ENCODE data around the gene NDUFA6. TPM values are rescaled to one million over a fixed set of nuclear protein-coding genes. Genes with fewer than 3 reads are reported as not detected.
A peak's percentile ranks its signal among the peaks of the same experiment; 100 is the strongest.

The NDUFA6 gene
- total and polyA plus RNA-seq, 2 of the 13 experiments (the other 11 are each of a cell fraction or from before 2014, with no cell fraction given): 68.5 to 87.8 TPM

DNA sequence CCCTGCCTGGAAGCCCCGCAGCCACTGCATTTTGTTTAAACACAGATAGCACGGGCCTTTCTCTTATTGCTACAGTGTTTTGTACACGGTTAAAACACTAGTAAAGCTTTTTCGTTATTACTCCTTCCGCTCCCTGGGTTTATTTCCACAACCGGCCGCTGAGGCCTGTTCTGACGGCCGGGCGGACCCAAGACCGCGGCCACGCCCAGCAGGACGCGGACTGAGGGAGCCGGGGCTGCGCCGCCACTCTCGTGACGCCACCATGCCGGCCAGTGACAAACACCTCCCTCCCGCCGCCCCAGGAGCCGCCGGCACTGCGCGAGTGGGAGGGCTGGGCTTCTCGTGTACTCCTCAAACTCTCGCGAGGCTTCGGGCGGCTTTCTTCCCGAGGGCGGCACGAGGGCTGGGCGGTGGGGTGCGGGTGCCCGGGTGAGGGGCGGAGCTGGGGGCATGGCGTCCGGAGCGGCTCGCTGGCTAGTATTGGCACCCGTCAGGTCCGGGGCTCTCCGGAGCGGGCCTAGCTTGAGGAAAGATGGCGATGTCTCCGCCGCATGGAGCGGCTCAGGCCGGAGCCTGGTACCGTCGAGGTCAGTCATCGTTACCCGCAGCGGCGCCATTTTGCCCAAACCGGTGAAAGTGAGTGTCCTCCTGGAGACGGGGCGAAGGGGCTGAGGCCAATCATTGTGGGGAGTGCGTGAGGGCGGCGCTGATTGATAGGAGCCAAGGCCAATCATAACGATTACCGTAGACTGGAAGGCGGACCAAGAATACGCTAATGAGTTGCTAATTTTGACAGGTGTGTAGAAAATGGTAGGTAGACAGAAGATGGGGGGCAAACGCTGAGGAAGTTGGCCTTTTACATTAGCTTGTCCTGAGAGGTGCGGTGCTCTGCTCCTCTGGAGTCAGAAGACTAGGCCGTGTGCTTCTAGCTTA lies 11.0 kb downstream of the NDUFA6 start, which contains the start of gene SMDT1 (continued):
- TF ChIP-seq GTF3A (CRISPR knock-in tag; conservative IDR thresholded peaks at IDR 0.05) (no peak), SNAPC2 (CRISPR knock-in tag; IDR thresholded peaks at IDR 0.05) (peak; percentile 57; the same call in 1 of the 2 replicates), FOXK1 (CRISPR knock-in tag; IDR thresholded peaks at IDR 0.05; ENCODE audit: borderline replicate concordance, low read depth) (peak; percentile 42; the same call in 1 of the 2 replicates), MTA1 (CRISPR knock-in tag; IDR thresholded peaks at IDR 0.05; ENCODE audit: borderline replicate concordance) (no peak), ZNF670 (CRISPR knock-in tag; IDR thresholded peaks at IDR 0.05; ENCODE audit: borderline replicate concordance) (no peak; the same call in 1 of the 2 replicates), ZMAT3 (CRISPR knock-in tag; conservative IDR thresholded peaks at IDR 0.05) (0 out of 2 replicates have a peak, but pooled peaks have one; percentile 14), TFDP2 (CRISPR knock-in tag; IDR thresholded peaks at IDR 0.05) (peak; percentile 74), ZNF605 (CRISPR knock-in tag; IDR thresholded peaks at IDR 0.05) (peak; percentile 98), ZNF766 (CRISPR knock-in tag; IDR thresholded peaks at IDR 0.05; ENCODE audit: borderline replicate concordance) (peak; percentile 90), ZBTB3 (CRISPR knock-in tag; IDR thresholded peaks at IDR 0.05; ENCODE audit: borderline replicate concordance, low read depth) (no peak), ZNF292 (CRISPR knock-in tag; IDR thresholded peaks at IDR 0.05; ENCODE audit: borderline replicate concordance, low read depth) (no peak), XBP1 (CRISPR knock-in tag; IDR thresholded peaks at IDR 0.05) (peak; percentile 78; the same call in 1 of the 2 replicates), NFYC (CRISPR knock-in tag; IDR thresholded peaks at IDR 0.05) (peak; percentile 95), TCF7L2 (IDR thresholded peaks at IDR 0.05; ENCODE audit: low read depth, low read length) (no peak), ZNF230 (CRISPR knock-in tag; IDR thresholded peaks at IDR 0.05) (no peak; the same call in 1 of the 2 replicates), USF2 (IDR thresholded peaks at IDR 0.05; ENCODE audit: low read depth, low read length) (no peak), USF2 (CRISPR knock-in tag; IDR thresholded peaks at IDR 0.05; ENCODE audit: borderline replicate concordance) (peak; percentile 36; the same call in 1 of the 2 replicates)
- TF ChIP-seq, protein P1, sequence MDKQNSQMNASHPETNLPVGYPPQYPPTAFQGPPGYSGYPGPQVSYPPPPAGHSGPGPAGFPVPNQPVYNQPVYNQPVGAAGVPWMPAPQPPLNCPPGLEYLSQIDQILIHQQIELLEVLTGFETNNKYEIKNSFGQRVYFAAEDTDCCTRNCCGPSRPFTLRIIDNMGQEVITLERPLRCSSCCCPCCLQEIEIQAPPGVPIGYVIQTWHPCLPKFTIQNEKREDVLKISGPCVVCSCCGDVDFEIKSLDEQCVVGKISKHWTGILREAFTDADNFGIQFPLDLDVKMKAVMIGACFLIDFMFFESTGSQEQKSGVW (CRISPR knock-in tag; IDR thresholded peaks at IDR 0.05; ENCODE audit: borderline replicate concordance): no peak
- TF ChIP-seq, protein P2, sequence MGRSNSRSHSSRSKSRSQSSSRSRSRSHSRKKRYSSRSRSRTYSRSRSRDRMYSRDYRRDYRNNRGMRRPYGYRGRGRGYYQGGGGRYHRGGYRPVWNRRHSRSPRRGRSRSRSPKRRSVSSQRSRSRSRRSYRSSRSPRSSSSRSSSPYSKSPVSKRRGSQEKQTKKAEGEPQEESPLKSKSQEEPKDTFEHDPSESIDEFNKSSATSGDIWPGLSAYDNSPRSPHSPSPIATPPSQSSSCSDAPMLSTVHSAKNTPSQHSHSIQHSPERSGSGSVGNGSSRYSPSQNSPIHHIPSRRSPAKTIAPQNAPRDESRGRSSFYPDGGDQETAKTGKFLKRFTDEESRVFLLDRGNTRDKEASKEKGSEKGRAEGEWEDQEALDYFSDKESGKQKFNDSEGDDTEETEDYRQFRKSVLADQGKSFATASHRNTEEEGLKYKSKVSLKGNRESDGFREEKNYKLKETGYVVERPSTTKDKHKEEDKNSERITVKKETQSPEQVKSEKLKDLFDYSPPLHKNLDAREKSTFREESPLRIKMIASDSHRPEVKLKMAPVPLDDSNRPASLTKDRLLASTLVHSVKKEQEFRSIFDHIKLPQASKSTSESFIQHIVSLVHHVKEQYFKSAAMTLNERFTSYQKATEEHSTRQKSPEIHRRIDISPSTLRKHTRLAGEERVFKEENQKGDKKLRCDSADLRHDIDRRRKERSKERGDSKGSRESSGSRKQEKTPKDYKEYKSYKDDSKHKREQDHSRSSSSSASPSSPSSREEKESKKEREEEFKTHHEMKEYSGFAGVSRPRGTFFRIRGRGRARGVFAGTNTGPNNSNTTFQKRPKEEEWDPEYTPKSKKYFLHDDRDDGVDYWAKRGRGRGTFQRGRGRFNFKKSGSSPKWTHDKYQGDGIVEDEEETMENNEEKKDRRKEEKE (IDR thresholded peaks at IDR 0.05): no peak

Measured in HepG2 (cell line).